Right renal pelvis (tissue), 4 donors: ENCODE data around the gene ABHD11. TPM values are rescaled to one million over a fixed set of nuclear protein-coding genes. Genes with fewer than 3 reads are reported as not detected.
A peak's percentile ranks its signal among the peaks of the same experiment; 100 is the strongest.
"Not testable (repeated sequence)": the region's sequence is repeated elsewhere in the genome, so short reads cannot be mapped to it uniquely, and the experiment has no call there.

Experiments
- DNase-seq, 4 donors: peaks; one replicate each; pipeline ENCODE4 v3.0.0-alpha.2; 2013; ENCODE audit warnings: low read depth in 4 of 4, low spot score in 3 of 4, missing footprints in 1 of 4
- polyA plus RNA-seq, 4 donors: library from polyadenylated mRNA; unstranded; fragments of 120-200 nt; gene quantifications; one replicate each; pipeline ENCODE4 v1.2.1, GENCODE V29; 2013; ENCODE audit not compliant: insufficient read length in 4 of 4

ABHD11 gene
- polyA plus RNA-seq = 10 to 100 TPM; 27.7 to 31.2 (median 29.6) TPM

- DNase-seq = peak; percentile 90 to 96 (median 92)
Observed at GRCh38 chr7:73738612-73739386, at the start of gene ABHD11. TSS of gene ABHD11 (minus strand) at chr7:73738802. CDS start at chr7:73738770, 32 bp downstream.

- not testable (repeated sequence) for DNase-seq
Observed at GRCh38 chr7:73787786-73788048, 49.1 kb upstream of the ABHD11 start.

- DNase-seq = no peak
Observed at GRCh38 chr7:73786588-73786987, 48.0 kb upstream of the ABHD11 start.

GRCh38 chr7:73779517-73779916, 40.9 kb upstream of the ABHD11 start:
- DNase-seq = no peak

GRCh38 chr7:73778801-73779389, 40.3 kb upstream of the ABHD11 start:
- DNase-seq = no peak

- no peak for DNase-seq
Observed at GRCh38 chr7:73774923-73775322, 36.3 kb upstream of the ABHD11 start.

- DNase-seq = no peak
Observed at GRCh38 chr7:73773700-73774517, 35.3 kb upstream of the ABHD11 start.

GRCh38 chr7:73770860-73771670, 32.5 kb upstream of the ABHD11 start:
- DNase-seq = no peak

- DNase-seq = peak; percentile 65 to 78 (median 72)
Observed at GRCh38 chr7:73770002-73770859, 31.6 kb upstream of the ABHD11 start, which contains the start of gene CLDN3. TSS of gene CLDN3 (minus strand) at chr7:73770270. CDS start at chr7:73770049, 221 bp downstream.

- no peak for DNase-seq
Observed at GRCh38 chr7:73769481-73770001, 30.9 kb upstream of the ABHD11 start.

GRCh38 chr7:73768641-73769480, 30.3 kb upstream of the ABHD11 start:
- DNase-seq = no peak

GRCh38 chr7:73766556-73767229, 28.1 kb upstream of the ABHD11 start:
- DNase-seq = no peak

- no peak for DNase-seq
Observed at GRCh38 chr7:73762659-73762999, 24.0 kb upstream of the ABHD11 start.

GRCh38 chr7:73761854-73762658, 23.5 kb upstream of the ABHD11 start:
- DNase-seq = no peak

GRCh38 chr7:73758581-73759138, 20.1 kb upstream of the ABHD11 start:
- no peak for DNase-seq

- DNase-seq = no peak
Observed at GRCh38 chr7:73749931-73750776, 11.6 kb upstream of the ABHD11 start.
